ENCODE data around the gene OR4D2. TPM values are rescaled to one million over a fixed set of nuclear protein-coding genes. Genes with fewer than 3 reads are reported as not detected.
"Not testable (repeated sequence)": the region's sequence is repeated elsewhere in the genome, so short reads cannot be mapped to it uniquely, and the experiment has no call there.

OR4D2 gene
- total RNA-seq: not detected
- long read RNA-seq: 0 reads

GRCh38 chr17:58166682-58167081, at the start of gene OR4D2:
Gene OR4D2, plus strand, starts transcription at chr17:58166982. Its CDS starts 2,674 bp downstream, at chr17:58169656.
- DNase-seq (ENCODE audit: low spot score): no peak
- intact Hi-C loops (cut with DNase I): no loop called here

- no peak for DNase-seq (ENCODE audit: low spot score)
- intact Hi-C loops (cut with DNase I): no loop called here
Measured at GRCh38 chr17:58117382-58117781, 49.4 kb upstream of the OR4D2 start.

- intact Hi-C loops (cut with DNase I): no loop called here
- DNase-seq (ENCODE audit: low spot score): no peak
Measured at GRCh38 chr17:58119491-58119890, 47.3 kb upstream of the OR4D2 start.

GRCh38 chr17:58120195-58120822, 46.5 kb upstream of the OR4D2 start:
- intact Hi-C loops (cut with DNase I): no loop called here
- no peak for DNase-seq (ENCODE audit: low spot score)

GRCh38 chr17:58121925-58122324, 44.9 kb upstream of the OR4D2 start:
- no peak for DNase-seq (ENCODE audit: low spot score)
- intact Hi-C loops (cut with DNase I): no loop called here

GRCh38 chr17:58127846-58128245, 38.9 kb upstream of the OR4D2 start:
- no peak for DNase-seq (ENCODE audit: low spot score)
- intact Hi-C loops (cut with DNase I): no loop called here

- DNase-seq (ENCODE audit: low spot score); intact Hi-C loops (cut with DNase I): not testable (repeated sequence)
Measured at GRCh38 chr17:58132697-58133096, 34.1 kb upstream of the OR4D2 start.

- DNase-seq (ENCODE audit: low spot score): no peak
Measured at GRCh38 chr17:58136669-58137279, 30.0 kb upstream of the OR4D2 start.

GRCh38 chr17:58141505-58141904, 25.3 kb upstream of the OR4D2 start:
- intact Hi-C loops (cut with DNase I): no loop called here
- no peak for DNase-seq (ENCODE audit: low spot score)

More at GRCh38 chr17:58136669-58137279, 30.0 kb upstream of the OR4D2 start:
- intact Hi-C loops (cut with DNase I): no loop called here

- intact Hi-C loops (cut with DNase I); DNase-seq (ENCODE audit: low spot score): not testable (repeated sequence)
Measured at GRCh38 chr17:58143335-58143734, 23.4 kb upstream of the OR4D2 start.

GRCh38 chr17:58144801-58145200, 22.0 kb upstream of the OR4D2 start:
- no peak for DNase-seq (ENCODE audit: low spot score)
- intact Hi-C loops (cut with DNase I): no loop called here

- intact Hi-C loops (cut with DNase I): no loop called here
- no peak for DNase-seq (ENCODE audit: low spot score)
Measured at GRCh38 chr17:58147930-58148434, 18.8 kb upstream of the OR4D2 start, which contains the start of gene OR4D1. Gene OR4D1, plus strand, starts transcription at chr17:58148384. Its CDS starts 6,770 bp downstream, at chr17:58155154.

GRCh38 chr17:58148609-58149008, 18.2 kb upstream of the OR4D2 start:
- DNase-seq (ENCODE audit: low spot score): no peak
- intact Hi-C loops (cut with DNase I): no loop called here

- DNase-seq (ENCODE audit: low spot score): no peak
- intact Hi-C loops (cut with DNase I): no loop called here
Measured at GRCh38 chr17:58150394-58150793, 16.4 kb upstream of the OR4D2 start.

- intact Hi-C loops (cut with DNase I): no loop called here
- DNase-seq (ENCODE audit: low spot score): no peak
Measured at GRCh38 chr17:58153046-58153445, 13.7 kb upstream of the OR4D2 start.

- intact Hi-C loops (cut with DNase I): no loop called here
- DNase-seq (ENCODE audit: low spot score): no peak
Measured at GRCh38 chr17:58153671-58154070, 13.1 kb upstream of the OR4D2 start.

GRCh38 chr17:58156839-58157803, 9.7 kb upstream of the OR4D2 start:
- intact Hi-C loops (cut with DNase I): no loop called here
- DNase-seq (ENCODE audit: low spot score): no peak

GRCh38 chr17:58158181-58158580, 8.6 kb upstream of the OR4D2 start:
- no peak for DNase-seq (ENCODE audit: low spot score)
- intact Hi-C loops (cut with DNase I): no loop called here

- intact Hi-C loops (cut with DNase I): no loop called here
- no peak for DNase-seq (ENCODE audit: low spot score)
Measured at GRCh38 chr17:58161566-58161965, 5.2 kb upstream of the OR4D2 start.

GRCh38 chr17:58165981-58166380, 801 bp upstream of the OR4D2 start:
- intact Hi-C loops (cut with DNase I): no loop called here
- no peak for DNase-seq (ENCODE audit: low spot score)

Data from cardiac septum (tissue), 1 donor.